Superior temporal gyrus (tissue), 1 donor: ENCODE results near the gene KRTAP20-3.

Experiments used
- DNase-seq: peaks from one replicate; pipeline ENCODE4 v3.0.0-alpha.2; 2016; ENCODE audit errors: extremely low spot score

The KRTAP20-3 gene

GRCh38 chr21:30680586-30680985, 37.9 kb downstream of the KRTAP20-3 start:
- no peak for DNase-seq

GRCh38 chr21:30684506-30684905, 41.8 kb downstream of the KRTAP20-3 start:
- no peak for DNase-seq

- DNase-seq, result no peak
Observed at GRCh38 chr21:30689822-30690221, 47.2 kb downstream of the KRTAP20-3 start.
